AG10803 (cell line): ENCODE data around the gene STEAP1.
"Not testable (repeated sequence)": the region's sequence is repeated elsewhere in the genome, so short reads cannot be mapped to it uniquely, and the experiment has no call there.

Source experiments
- DNase-seq: peaks from one replicate; pipeline ENCODE4 v3.0.0; 2010; ENCODE audit warnings: low read depth
- H3K4me3 ChIP-seq: 2 replicates; pipeline ENCODE4 v1.5.1; 2011; ENCODE audit warnings: mild to moderate bottlenecking, low read length, control low read depth
- CTCF ChIP-seq: conservative IDR thresholded peaks from 2 replicates; pipeline ENCODE4 v1.5.1; 2011; ENCODE audit warnings: mild to moderate bottlenecking, low read length, control low read depth, inconsistent platforms

Gene STEAP1

GRCh38 chr7:90153943-90154771 lies at the start of gene STEAP1:
STEAP1 (plus strand) TSS chr7:90154469; CDS start chr7:90159789, 5,320 bp downstream.
- DNase-seq = peak; percentile 91
- H3K4me3 ChIP-seq = peak within 1 kb of the TSS; percentile 73

GRCh38 chr7:90114972-90115371 lies 39.3 kb upstream of the STEAP1 start:
- DNase-seq, H3K4me3 ChIP-seq: not testable (repeated sequence)

More at GRCh38 chr7:90153943-90154771, at the start of gene STEAP1:
- peak; percentile 67 for TF ChIP-seq CTCF

- peak; percentile 6 for DNase-seq
- peak overlapping the region; percentile 49 for H3K4me3 ChIP-seq
Observed at GRCh38 chr7:90118551-90119177, 35.6 kb upstream of the STEAP1 start.

- DNase-seq = peak; percentile 6
- TF ChIP-seq CTCF = no peak
- H3K4me3 ChIP-seq = peak overlapping the region; percentile 49
Observed at GRCh38 chr7:90119178-90119971, 34.9 kb upstream of the STEAP1 start.

- H3K4me3 ChIP-seq = not testable (repeated sequence)
Observed at GRCh38 chr7:90120205-90120604, 34.1 kb upstream of the STEAP1 start.

GRCh38 chr7:90131746-90132145 lies 22.5 kb upstream of the STEAP1 start:
- DNase-seq, H3K4me3 ChIP-seq: not testable (repeated sequence)

More at GRCh38 chr7:90120205-90120604, 34.1 kb upstream of the STEAP1 start:
- DNase-seq = not testable (repeated sequence)

GRCh38 chr7:90147079-90147960 lies 6.9 kb upstream of the STEAP1 start:
- not testable (repeated sequence) for DNase-seq, H3K4me3 ChIP-seq

GRCh38 chr7:90149428-90149827 lies 4.8 kb upstream of the STEAP1 start:
- not testable (repeated sequence) for H3K4me3 ChIP-seq, DNase-seq
- TF ChIP-seq CTCF = peak; percentile 54

GRCh38 chr7:90151884-90152283 lies 2.4 kb upstream of the STEAP1 start:
- not testable (repeated sequence) for DNase-seq, H3K4me3 ChIP-seq
